A673 (cell line): ENCODE data around the gene ZNF831.

Source experiments
- CTCF ChIP-seq: fragments of 300-800, 200-600 bp; sonication (generic); conservative IDR thresholded peaks from 2 replicates; pipeline ENCODE4 v1.5.1; 2017; ENCODE audit warnings: low read depth, mild to moderate bottlenecking, antibody characterized with exemption, low read length, moderate library complexity, mixed read lengths
- EZH2 ChIP-seq: fragments of 200-600 bp; sonication (generic); IDR thresholded peaks from 2 replicates; pipeline ENCODE4 v1.6.1; 2017; ENCODE audit warnings: borderline replicate concordance, low read depth, mild to moderate bottlenecking, mixed read lengths, antibody characterized with exemption, low read length; ENCODE audit not compliant: poor library complexity, severe bottlenecking

GRCh38 chr20:59221707-59222252 lies 58.2 kb downstream of the ZNF831 start:
- no peak for TF ChIP-seq CTCF
- no peak for TF ChIP-seq EZH2
